SK-N-SH (cell line): ENCODE results near the gene RSRC2.

Source experiments
- CTCF ChIP-seq: fragments of 200-600 bp; sonication (generic); IDR thresholded peaks from 2 replicates; pipeline ENCODE4 v1.6.1; 2017; ENCODE audit warnings: antibody characterized with exemption, mild to moderate bottlenecking, moderate library complexity
- EP300 ChIP-seq, 2 experiments: IDR thresholded peaks; 2 replicates each; pipeline versions ENCODE4 v1.4.0 to v1.6.1; 2012; ENCODE audit warnings: borderline replicate concordance in 1 of 2, low read depth in 1 of 2, low read length in 1 of 2
- JUND ChIP-seq: IDR thresholded peaks from 2 replicates; pipeline ENCODE4 v1.4.0; 2012
- MAX ChIP-seq: IDR thresholded peaks from 2 replicates; pipeline ENCODE4 v1.4.0; 2012; ENCODE audit warnings: low read depth
- POLR2AphosphoS5 ChIP-seq: IDR thresholded peaks from 2 replicates; pipeline ENCODE4 v1.6.1; 2012; ENCODE audit warnings: low read depth, low read length
- TEAD4 ChIP-seq: IDR thresholded peaks from 2 replicates; pipeline ENCODE4 v1.4.0; 2012; ENCODE audit warnings: mild to moderate bottlenecking, borderline replicate concordance; ENCODE audit not compliant: insufficient read depth
- USF2 ChIP-seq: fragments of 150-350 bp; IDR thresholded peaks from 2 replicates; pipeline ENCODE4 v1.6.1; 2017; ENCODE audit warnings: antibody characterized with exemption, low read length, low read depth, borderline replicate concordance

GRCh38 chr12:122560138-122560537 is 33.4 kb upstream of the RSRC2 start:
- TF ChIP-seq CTCF: no peak
- TF ChIP-seq TEAD4: no peak
- TF ChIP-seq POLR2AphosphoS5: no peak
- TF ChIP-seq EP300 (IDR thresholded peaks at IDR 0.05; ENCODE audit: borderline replicate concordance in 1 of 2, low read depth in 1 of 2, low read length in 1 of 2): no peak
- TF ChIP-seq JUND: no peak
- no peak for TF ChIP-seq USF2
- no peak for TF ChIP-seq MAX
